Uterus (tissue), 4 donors: ENCODE data around the gene ADRB1. TPM values are rescaled to one million over a fixed set of nuclear protein-coding genes. Genes with fewer than 3 reads are reported as not detected.

Experiments used
- DNase-seq, 2 donors: peaks; one replicate each; pipeline ENCODE4 v3.0.0-alpha.2; 2019 to 2020
- H3K27ac ChIP-seq, 2 donors: fragments of 200-600 bp; sonication (generic); 1 replicate in 1 of 2; 2 replicates in 1 of 2; pipeline ENCODE4 v1.5.1; 2016 to 2018
- H3K27me3 ChIP-seq, 2 donors: fragments of 200-600 bp; sonication (generic); one replicate each; pipeline ENCODE4 v1.5.1; 2018 to 2019; ENCODE audit warnings: control low read depth in 1 of 2
- H3K36me3 ChIP-seq, 2 donors: fragments of 200-600 bp; sonication (generic); one replicate each; pipeline ENCODE4 v1.5.1; 2019; ENCODE audit warnings: control low read depth in 1 of 2
- H3K4me1 ChIP-seq, 2 donors: fragments of 200-600 bp; sonication (generic); one replicate each; pipeline ENCODE4 v1.5.1; 2018 to 2019; ENCODE audit warnings: control low read depth in 1 of 2
- H3K4me3 ChIP-seq, 2 donors: fragments of 200-600 bp; sonication (generic); 1 replicate in 1 of 2; 2 replicates in 1 of 2; pipeline ENCODE4 v1.5.1; 2018 to 2019; ENCODE audit warnings: mild to moderate bottlenecking in 1 of 2
- H3K9me3 ChIP-seq, 2 donors: fragments of 200-600 bp; sonication (generic); one replicate each; pipeline ENCODE4 v1.5.1; 2019; ENCODE audit warnings: control low read depth in 1 of 2
- POLR2A ChIP-seq, 2 donors: fragments of 450-650 bp; IDR thresholded peaks; one replicate each; pipeline ENCODE4 v1.6.1; 2016; ENCODE audit warnings: antibody characterized with exemption in 2 of 2, mild to moderate bottlenecking in 1 of 2, moderate library complexity in 1 of 2
- intact Hi-C: fragments of 100-400 bp; cut with DNase I; formaldehyde crosslinking; loops from one replicate; pipeline ENCODE4 v1.15.1; 2023; ENCODE audit warnings: low total_unique reads
- total RNA-seq, 4 donors: library from RNA; depleted of rRNA in 3 of 4; stranded (reverse); fragments of >200 nt in 3 of 4; gene quantifications; one replicate each; pipeline versions ENCODE4 v1.1.0 to v1.2.4, GENCODE V29; 2014 to 2023
- TF ChIP-seq, protein P1 (sequence below), 4 experiments: fragments of 200-600 bp in 2 of 4; fragments of 450-650 bp in 2 of 4; sonication (generic) in 2 of 4; IDR thresholded peaks; one replicate each; pipeline ENCODE4 v1.5.1; 2016 to 2019; ENCODE audit warnings: antibody characterized with exemption in 4 of 4, mild to moderate bottlenecking in 2 of 4, moderate library complexity in 1 of 4
- donor health status: DM: yes; HTN: yes; CAD: no.

ADRB1 gene
- under 1 TPM in 1 of 4 donors, not detected in 3; 0.18 TPM for total RNA-seq

GRCh38 chr10:114043532-114044246, at the start of gene ADRB1:
Gene ADRB1, plus strand, starts transcription at chr10:114043866. Its CDS starts 267 bp downstream, at chr10:114044133.
- Histone ChIP-seq H3K36me3 (no peaks in the 10 kb centered on the region), H3K9me3 (no peaks in the 10 kb centered on the region), H3K27ac (no peak within 1 kb of the TSS), H3K27me3 (peaks cover 4 to 8% of the 10 kb centered on the region in 2 donors), H3K4me3 (no peak within 1 kb of the TSS), H3K4me1 (no peaks in the 10 kb centered on the region)
- intact Hi-C loops = no loop called here
- peak in 1 of 2 donors; percentile 27 for TF ChIP-seq POLR2A (IDR thresholded peaks at IDR 0.05)
- TF ChIP-seq, protein P1, sequence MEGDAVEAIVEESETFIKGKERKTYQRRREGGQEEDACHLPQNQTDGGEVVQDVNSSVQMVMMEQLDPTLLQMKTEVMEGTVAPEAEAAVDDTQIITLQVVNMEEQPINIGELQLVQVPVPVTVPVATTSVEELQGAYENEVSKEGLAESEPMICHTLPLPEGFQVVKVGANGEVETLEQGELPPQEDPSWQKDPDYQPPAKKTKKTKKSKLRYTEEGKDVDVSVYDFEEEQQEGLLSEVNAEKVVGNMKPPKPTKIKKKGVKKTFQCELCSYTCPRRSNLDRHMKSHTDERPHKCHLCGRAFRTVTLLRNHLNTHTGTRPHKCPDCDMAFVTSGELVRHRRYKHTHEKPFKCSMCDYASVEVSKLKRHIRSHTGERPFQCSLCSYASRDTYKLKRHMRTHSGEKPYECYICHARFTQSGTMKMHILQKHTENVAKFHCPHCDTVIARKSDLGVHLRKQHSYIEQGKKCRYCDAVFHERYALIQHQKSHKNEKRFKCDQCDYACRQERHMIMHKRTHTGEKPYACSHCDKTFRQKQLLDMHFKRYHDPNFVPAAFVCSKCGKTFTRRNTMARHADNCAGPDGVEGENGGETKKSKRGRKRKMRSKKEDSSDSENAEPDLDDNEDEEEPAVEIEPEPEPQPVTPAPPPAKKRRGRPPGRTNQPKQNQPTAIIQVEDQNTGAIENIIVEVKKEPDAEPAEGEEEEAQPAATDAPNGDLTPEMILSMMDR (IDR thresholded peaks at IDR 0.05) = no peak
- DNase-seq = peak; percentile 19 to 27

GRCh38 chr10:113995201-113995600, 48.5 kb upstream of the ADRB1 start:
- Histone ChIP-seq H3K27ac (no peak overlapping the region), H3K27me3 (no peaks in the 10 kb centered on the region), H3K9me3 (no peaks in the 10 kb centered on the region), H3K4me1 (no peaks in the 10 kb centered on the region), H3K36me3 (no peaks in the 10 kb centered on the region), H3K4me3 (no peak overlapping the region)
- TF ChIP-seq, protein P1 (IDR thresholded peaks at IDR 0.05) = no peak
- no peak for DNase-seq
- intact Hi-C loops = no loop called here

DNA sequence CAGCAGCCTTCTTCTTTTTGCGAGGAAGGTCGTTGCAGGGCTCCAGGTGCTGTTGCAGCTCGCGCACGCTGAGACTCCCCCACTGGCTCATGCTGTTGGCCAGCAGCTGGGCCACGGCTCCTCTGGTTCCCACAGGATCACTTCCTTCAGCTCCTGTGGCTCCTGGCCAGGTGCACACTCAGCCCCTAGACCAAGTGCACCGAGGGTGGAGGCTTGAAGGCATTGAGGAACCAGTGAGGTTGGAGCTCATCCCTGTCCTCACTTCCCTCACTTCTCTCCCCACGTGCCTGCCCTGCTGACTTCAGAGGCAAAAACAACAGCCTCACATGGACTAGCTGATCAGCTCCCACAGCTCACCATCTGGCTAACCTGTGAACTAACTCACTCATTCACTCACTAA, 46.2 kb upstream of the ADRB1 start:
- no peak for DNase-seq
- intact Hi-C loops = no loop called here
- Histone ChIP-seq H3K4me1 (no peaks in the 10 kb centered on the region), H3K27me3 (no peaks in the 10 kb centered on the region), H3K36me3 (no peaks in the 10 kb centered on the region), H3K9me3 (no peaks in the 10 kb centered on the region), H3K27ac (no peak overlapping the region), H3K4me3 (no peak overlapping the region)
- TF ChIP-seq, protein P1 (IDR thresholded peaks at IDR 0.05) = no peak
- no peak for TF ChIP-seq POLR2A (IDR thresholded peaks at IDR 0.05)

DNA sequence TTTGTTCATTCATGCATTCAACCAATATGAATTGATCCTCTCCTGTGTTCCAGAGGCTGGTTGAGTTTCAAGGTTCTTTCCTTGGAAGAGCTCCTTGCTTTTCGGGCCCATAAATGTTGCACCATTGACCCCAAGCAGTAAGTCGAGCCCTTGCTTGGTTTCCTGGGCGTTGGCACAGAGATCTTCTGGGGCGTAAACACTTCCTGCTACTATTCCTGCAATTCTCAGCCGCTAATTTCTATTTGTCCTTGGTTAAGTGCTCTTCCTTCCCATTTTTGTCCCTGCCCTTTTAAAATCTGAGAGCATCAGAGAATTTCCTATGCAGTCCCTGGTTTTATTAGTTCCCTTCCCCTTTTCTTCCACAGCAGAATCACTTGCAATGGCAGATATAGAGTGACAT, 44.1 kb upstream of the ADRB1 start:
- Histone ChIP-seq H3K4me1 (no peaks in the 10 kb centered on the region), H3K9me3 (no peaks in the 10 kb centered on the region), H3K36me3 (no peaks in the 10 kb centered on the region), H3K27ac (no peak overlapping the region), H3K4me3 (no peak overlapping the region), H3K27me3 (no peaks in the 10 kb centered on the region)
- intact Hi-C loops = no loop called here
- TF ChIP-seq, protein P1 (IDR thresholded peaks at IDR 0.05) = no peak
- TF ChIP-seq POLR2A (IDR thresholded peaks at IDR 0.05) = no peak
- DNase-seq = no peak

DNA sequence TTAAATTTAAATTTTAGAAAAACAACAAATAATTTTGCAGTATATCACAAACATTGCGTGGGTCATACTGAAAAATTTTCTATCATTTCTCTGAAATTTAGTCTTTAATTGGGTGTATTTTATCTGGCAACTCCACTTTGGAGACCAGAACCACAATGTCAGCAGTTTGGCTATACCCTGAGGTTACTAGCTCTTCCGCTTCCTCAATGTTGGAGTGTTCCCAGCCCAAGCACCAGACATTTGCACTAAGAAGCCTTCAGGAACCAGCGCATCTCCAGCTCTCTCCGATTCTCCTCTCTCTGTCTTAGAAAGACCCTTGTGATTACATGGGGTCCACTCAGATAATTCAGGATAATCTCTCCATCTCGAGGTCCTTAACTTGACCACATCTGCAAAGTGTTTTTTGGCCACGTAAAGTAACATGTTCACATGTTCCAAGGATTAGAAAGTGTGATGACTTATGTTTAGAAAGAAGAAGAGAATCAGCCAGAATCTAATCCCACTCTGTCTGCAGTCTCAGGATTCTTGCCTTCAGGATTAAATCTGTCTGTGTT, 43.1 kb upstream of the ADRB1 start:
- no peak overlapping the region for H3K4me3 ChIP-seq
- no peak overlapping the region for H3K27ac ChIP-seq
- H3K36me3 ChIP-seq = no peaks in the 10 kb centered on the region
- DNase-seq = no peak
- no peaks in the 10 kb centered on the region for H3K9me3 ChIP-seq
- intact Hi-C loops = no loop called here
- H3K27me3 ChIP-seq = no peaks in the 10 kb centered on the region
- H3K4me1 ChIP-seq = no peaks in the 10 kb centered on the region
- TF ChIP-seq POLR2A (IDR thresholded peaks at IDR 0.05) = no peak
- TF ChIP-seq, protein P1 (IDR thresholded peaks at IDR 0.05) = no peak
